Progenitor cell of endocrine pancreas (in vitro differentiated cells): Measurements from ENCODE around the gene ABCC9. TPM values are rescaled to one million over a fixed set of nuclear protein-coding genes. Genes with fewer than 3 reads are reported as not detected.

ENCODE experiments used
- DNase-seq: peaks from one replicate; pipeline ENCODE4 v3.0.0; 2021; ENCODE audit warnings: low spot score; ENCODE audit not compliant: unreplicated experiment
- H3K27ac Mint-ChIP-seq: 2 replicates; pipeline ENCODE4 v1.8.0; 2021; ENCODE audit warnings: mild to moderate bottlenecking, moderate library complexity, mixed read lengths
- H3K27me3 Mint-ChIP-seq: 2 replicates; pipeline ENCODE4 v1.8.0; 2021; ENCODE audit warnings: mixed read lengths
- H3K36me3 Mint-ChIP-seq: 2 replicates; pipeline ENCODE4 v1.8.0; 2022; ENCODE audit warnings: mixed read lengths; ENCODE audit not compliant: insufficient read depth
- H3K4me1 Mint-ChIP-seq: 2 replicates; pipeline ENCODE4 v1.8.0; 2021; ENCODE audit warnings: low read depth, mixed read lengths
- H3K4me3 Mint-ChIP-seq: 2 replicates; pipeline ENCODE4 v1.8.0; 2021; ENCODE audit warnings: low read depth, mild to moderate bottlenecking, moderate library complexity, mixed read lengths
- H3K9me3 Mint-ChIP-seq: 2 replicates; pipeline ENCODE4 v1.8.0; 2021; ENCODE audit warnings: low read depth, mixed read lengths
- total RNA-seq: library from RNA; stranded (reverse); gene quantifications from 2 replicates; pipeline ENCODE4 v1.2.1, GENCODE V29; 2021
- TF ChIP-seq, protein P1 (sequence below): fragments of 200-600 bp; sonication (generic); IDR thresholded peaks from one replicate; pipeline ENCODE4 v1.5.0; 2021; ENCODE audit warnings: antibody characterized with exemption, mild to moderate bottlenecking; ENCODE audit not compliant: unreplicated experiment

The ABCC9 gene
- total RNA-seq, 1 donor from 2014 or later: 0.29 TPM

DNA sequence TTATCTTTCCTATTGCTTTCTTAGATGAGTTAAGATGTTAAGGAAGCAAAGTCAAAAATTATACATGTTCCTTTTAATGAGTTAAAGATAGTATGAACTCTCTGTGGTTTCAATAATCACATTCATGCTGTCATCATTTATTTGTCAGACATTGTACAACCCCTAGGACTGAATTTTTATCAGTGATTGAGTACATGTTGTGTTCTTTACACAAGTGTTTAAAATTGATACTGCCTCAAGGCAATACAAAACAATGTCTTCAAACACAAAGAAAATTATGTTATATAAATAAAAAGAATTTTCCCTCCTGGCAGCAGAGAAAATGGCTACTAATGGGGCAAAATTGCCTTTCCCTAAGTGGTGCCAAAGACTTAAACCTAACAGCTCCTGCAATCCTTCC is 132.1 kb downstream of the ABCC9 start:
- no peaks in the 10 kb centered on the region for H3K36me3 Mint-ChIP-seq
- no peak for DNase-seq
- no peaks in the 10 kb centered on the region for H3K27me3 Mint-ChIP-seq
- TF ChIP-seq, protein P1, sequence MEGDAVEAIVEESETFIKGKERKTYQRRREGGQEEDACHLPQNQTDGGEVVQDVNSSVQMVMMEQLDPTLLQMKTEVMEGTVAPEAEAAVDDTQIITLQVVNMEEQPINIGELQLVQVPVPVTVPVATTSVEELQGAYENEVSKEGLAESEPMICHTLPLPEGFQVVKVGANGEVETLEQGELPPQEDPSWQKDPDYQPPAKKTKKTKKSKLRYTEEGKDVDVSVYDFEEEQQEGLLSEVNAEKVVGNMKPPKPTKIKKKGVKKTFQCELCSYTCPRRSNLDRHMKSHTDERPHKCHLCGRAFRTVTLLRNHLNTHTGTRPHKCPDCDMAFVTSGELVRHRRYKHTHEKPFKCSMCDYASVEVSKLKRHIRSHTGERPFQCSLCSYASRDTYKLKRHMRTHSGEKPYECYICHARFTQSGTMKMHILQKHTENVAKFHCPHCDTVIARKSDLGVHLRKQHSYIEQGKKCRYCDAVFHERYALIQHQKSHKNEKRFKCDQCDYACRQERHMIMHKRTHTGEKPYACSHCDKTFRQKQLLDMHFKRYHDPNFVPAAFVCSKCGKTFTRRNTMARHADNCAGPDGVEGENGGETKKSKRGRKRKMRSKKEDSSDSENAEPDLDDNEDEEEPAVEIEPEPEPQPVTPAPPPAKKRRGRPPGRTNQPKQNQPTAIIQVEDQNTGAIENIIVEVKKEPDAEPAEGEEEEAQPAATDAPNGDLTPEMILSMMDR: no peak
- H3K4me3 Mint-ChIP-seq: no peak overlapping the region
- no peaks in the 10 kb centered on the region for H3K4me1 Mint-ChIP-seq
- no peak overlapping the region for H3K27ac Mint-ChIP-seq
- H3K9me3 Mint-ChIP-seq: peaks cover 3% of the 10 kb centered on the region

DNA sequence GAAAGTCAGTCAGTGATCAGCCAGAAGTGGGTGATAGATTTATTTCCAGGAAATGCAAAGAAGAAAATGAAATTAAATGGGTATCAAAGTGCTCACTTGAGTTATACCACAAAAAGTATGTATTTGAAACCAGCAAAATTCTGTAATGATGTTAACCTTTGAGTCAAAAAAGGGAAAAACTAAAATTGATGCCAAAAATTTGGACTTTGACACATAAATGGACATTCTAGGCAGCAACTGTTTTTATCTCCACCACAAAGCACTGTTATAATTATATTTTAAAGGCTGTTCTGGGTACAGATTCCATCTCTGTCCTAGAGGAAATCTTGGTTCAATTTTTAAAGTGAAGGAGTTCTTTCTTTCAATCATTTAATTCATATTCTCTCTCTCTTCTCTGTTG is 135.0 kb downstream of the ABCC9 start:
- Mint-ChIP-seq H3K4me1 (no peaks in the 10 kb centered on the region), H3K27me3 (no peaks in the 10 kb centered on the region), H3K9me3 (peaks cover 3% of the 10 kb centered on the region), H3K4me3 (no peak overlapping the region), H3K27ac (no peak overlapping the region), H3K36me3 (no peaks in the 10 kb centered on the region)
- no peak for DNase-seq
- TF ChIP-seq, protein P1: no peak

DNA sequence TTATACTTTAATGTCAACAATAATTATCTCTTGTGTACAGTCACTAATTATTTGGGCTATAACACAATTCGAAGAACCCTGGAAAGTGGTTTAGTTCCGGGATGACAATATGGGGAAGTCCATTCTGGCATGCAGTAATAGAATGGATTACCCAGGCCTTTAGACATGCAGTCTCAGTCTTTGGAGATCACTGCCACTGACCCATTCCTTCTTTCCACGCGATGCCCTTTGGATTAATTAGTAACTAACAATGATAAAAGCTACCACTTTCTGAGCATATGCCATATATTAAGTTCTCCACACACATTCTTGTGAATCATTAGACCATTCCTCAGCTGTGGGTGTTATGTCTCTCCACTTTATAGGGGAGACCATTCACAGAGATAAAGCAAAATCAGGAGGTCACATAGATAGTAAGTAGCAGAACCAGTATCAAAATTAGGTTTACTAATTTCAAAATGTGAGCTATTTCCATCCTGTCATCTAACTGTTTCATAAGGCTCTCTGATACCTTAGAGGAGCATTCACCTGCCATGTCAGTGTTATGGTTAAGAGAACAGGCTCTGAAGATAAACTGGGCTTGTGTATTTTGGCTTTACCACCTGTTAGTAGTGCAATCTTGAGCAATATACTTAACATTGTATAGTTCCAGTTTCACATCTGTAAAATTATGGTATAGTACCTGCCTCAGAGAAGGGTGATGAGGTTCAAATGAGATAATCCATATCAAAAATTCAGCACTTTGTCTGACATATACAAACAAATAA is 139.5 kb downstream of the ABCC9 start:
- Mint-ChIP-seq H3K36me3 (no peaks in the 10 kb centered on the region), H3K4me1 (peaks cover 6% of the 10 kb centered on the region)

GRCh38 chr12:21800011-21800410 is 141.2 kb downstream of the ABCC9 start:
- Mint-ChIP-seq H3K27ac (no peak overlapping the region), H3K4me3 (no peak overlapping the region), H3K36me3 (no peaks in the 10 kb centered on the region), H3K4me1 (peaks cover 6% of the 10 kb centered on the region), H3K27me3 (no peaks in the 10 kb centered on the region), H3K9me3 (no peaks in the 10 kb centered on the region)
- DNase-seq: no peak
- TF ChIP-seq, protein P1: no peak

More for the DNA sequence above, 139.5 kb downstream of the ABCC9 start:
- TF ChIP-seq, protein P1: no peak
- no peak for DNase-seq
- Mint-ChIP-seq H3K27ac (no peak overlapping the region), H3K9me3 (no peaks in the 10 kb centered on the region), H3K27me3 (no peaks in the 10 kb centered on the region), H3K4me3 (no peak overlapping the region)

- DNase-seq: no peak
- TF ChIP-seq, protein P1: no peak
- peaks cover 6% of the 10 kb centered on the region for H3K4me1 Mint-ChIP-seq
- no peaks in the 10 kb centered on the region for H3K27me3 Mint-ChIP-seq
- no peaks in the 10 kb centered on the region for H3K36me3 Mint-ChIP-seq
- no peak overlapping the region for H3K27ac Mint-ChIP-seq
- H3K9me3 Mint-ChIP-seq: peaks cover 11% of the 10 kb centered on the region
- no peak overlapping the region for H3K4me3 Mint-ChIP-seq
These were observed 143.7 kb downstream of the ABCC9 start for GRCh38 chr12:21797539-21797938.
